GM18511 (cell line): Measurements from ENCODE around the gene ZNF79.

Experiments used
- ATAC-seq: cut with Tn5 transposase; IDR thresholded peaks from one replicate; pipeline ENCODE4 v1.9.1; 2021; ENCODE audit warnings: mild to moderate bottlenecking, moderate library complexity; ENCODE audit not compliant: unreplicated experiment

ZNF79 gene

DNA sequence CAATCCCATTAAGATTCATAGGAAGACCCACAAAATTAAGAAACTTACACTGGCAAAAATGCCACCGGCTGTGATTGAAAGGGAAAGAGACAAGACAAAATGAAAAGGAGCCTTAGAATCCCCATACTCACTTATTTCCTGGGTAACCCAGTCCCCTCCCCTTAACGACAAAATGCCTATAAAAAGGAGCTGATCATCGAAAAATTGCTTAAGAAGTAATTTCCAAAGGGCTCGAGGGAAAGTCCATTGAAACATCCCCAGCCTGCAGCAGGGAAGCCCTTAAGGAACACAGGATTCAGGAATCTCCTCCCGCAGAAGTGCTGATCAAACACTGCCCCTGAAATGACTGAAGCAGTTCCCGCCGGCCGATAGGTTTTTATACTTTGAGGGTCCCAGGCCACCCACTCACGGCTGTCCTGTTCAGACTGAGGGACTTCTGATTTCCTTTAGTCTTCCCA is 677 bp upstream of the ZNF79 start:
- peak; percentile 14 for ATAC-seq

DNA sequence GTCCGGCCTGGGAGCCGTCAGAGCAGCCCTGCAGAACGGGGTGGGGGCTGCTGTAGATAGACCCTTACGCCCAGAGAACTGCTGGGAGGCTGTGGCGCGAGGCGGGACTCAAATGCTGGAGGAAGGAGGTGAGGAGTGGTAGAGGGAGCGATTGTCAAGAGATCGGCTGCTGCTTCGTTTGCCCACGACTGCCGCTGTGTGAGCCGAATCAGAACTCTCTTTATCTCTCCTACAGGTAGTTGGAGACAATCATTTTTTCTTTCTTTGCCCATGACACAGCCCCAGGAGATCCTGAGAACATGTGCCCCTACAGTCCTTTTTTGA is 456 bp downstream of the ZNF79 start:
- peak; percentile 25 for ATAC-seq

- ATAC-seq = no peak
Observed at GRCh38 chr9:127426756-127427155, 2.6 kb downstream of the ZNF79 start.

GRCh38 chr9:127428348-127428747 is 4.2 kb downstream of the ZNF79 start:
- ATAC-seq = no peak

- ATAC-seq = no peak
Observed at GRCh38 chr9:127430415-127430814, 6.2 kb downstream of the ZNF79 start.

DNA sequence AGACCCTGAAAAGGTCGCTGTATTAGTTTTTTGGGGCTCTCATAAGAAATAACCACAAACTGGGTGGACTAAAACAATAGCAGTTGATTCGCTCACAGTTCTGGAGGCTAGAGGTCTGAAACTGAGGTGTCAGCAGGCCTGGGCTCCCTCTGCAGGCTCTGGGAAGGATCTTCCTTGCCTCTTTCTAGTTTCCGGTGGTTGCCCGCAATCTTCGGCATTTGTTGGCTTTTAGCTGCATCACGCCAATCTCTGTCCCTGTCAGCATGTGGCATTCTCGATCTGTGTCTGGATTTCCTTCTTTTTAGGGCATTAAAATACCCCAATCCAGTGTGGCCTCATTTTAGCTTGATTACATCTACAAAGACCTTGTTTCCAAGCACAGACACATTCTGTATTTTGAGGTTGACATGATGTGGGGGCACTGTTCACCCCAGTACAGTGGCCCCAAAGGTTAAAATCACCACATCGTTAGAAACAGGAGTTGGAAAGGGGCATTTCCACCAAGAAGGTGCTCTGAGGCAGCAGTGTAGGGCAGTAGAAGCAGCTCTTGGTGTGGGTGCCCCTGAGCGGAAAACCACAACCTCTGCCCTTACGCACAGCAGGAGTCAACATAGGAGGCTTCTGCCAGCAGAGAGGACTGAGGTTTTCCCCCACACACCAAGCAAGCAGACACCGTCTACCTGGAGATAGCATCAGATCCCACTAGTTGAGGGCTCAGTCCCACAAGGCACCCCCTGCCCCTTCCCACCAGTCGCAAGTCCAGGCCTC is 13.5 kb downstream of the ZNF79 start:
- ATAC-seq = no peak

DNA sequence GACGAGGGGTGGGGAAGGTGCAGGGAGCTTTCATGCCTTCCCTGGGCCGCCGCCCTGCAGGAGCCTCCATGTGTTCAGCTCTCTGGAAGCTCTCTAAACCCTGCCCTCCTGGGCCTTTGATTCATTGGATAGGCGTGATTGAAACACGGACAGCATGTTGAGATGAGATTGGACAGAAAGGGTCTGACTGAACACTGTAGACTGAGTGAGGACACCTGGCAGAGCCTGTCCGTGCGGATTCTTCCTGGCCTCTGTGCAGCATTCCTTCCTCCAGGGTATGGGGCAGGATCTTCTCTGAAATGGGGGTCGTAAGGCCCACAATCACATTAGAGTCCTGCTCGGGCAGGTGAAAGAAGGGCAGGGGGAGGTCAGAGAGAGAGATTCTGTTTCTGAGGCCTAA is 14.2 kb downstream of the ZNF79 start:
- no peak for ATAC-seq

- no peak for ATAC-seq
Observed at GRCh38 chr9:127444283-127444920, 20.2 kb downstream of the ZNF79 start.

DNA sequence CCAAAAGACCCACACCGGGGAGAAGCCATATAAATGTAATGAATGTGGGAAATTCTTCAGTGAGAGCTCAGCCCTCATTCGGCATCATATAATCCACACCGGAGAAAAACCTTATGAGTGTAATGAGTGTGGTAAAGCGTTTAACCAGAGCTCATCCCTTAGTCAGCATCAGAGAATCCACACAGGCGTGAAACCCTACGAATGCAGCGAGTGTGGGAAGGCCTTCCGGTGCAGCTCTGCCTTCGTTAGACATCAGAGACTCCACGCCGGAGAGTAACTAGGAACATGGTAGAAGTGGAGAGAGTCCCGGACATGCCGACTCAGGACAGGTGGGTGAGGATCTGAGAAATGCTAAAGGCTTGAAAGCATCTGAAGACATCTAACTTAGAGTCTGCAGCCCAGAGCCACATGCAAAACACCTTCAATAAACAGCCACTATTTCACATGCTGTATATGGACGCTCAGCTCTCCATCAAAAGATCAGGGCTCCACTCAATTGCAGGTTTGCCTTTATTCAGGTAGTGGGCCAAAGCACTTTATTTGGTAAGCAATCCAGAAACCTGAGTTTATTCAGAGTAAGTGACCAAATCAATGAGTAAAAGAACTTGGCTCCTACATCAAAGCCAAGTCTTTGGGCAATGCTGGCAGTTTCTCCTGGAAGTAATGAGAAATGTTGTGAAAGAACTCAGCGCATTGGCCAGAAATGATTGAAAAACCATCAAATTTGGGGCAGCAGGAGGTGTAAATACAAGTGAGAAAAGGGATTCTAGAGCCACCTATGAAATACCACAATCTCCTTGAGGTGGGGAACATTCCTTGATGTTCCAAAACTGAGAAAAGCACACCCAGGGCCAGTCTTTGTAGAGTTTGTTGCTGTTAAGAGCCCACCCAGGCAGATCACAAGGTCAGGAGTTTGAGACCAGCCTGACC is 21.0 kb downstream of the ZNF79 start:
- no peak for ATAC-seq

DNA sequence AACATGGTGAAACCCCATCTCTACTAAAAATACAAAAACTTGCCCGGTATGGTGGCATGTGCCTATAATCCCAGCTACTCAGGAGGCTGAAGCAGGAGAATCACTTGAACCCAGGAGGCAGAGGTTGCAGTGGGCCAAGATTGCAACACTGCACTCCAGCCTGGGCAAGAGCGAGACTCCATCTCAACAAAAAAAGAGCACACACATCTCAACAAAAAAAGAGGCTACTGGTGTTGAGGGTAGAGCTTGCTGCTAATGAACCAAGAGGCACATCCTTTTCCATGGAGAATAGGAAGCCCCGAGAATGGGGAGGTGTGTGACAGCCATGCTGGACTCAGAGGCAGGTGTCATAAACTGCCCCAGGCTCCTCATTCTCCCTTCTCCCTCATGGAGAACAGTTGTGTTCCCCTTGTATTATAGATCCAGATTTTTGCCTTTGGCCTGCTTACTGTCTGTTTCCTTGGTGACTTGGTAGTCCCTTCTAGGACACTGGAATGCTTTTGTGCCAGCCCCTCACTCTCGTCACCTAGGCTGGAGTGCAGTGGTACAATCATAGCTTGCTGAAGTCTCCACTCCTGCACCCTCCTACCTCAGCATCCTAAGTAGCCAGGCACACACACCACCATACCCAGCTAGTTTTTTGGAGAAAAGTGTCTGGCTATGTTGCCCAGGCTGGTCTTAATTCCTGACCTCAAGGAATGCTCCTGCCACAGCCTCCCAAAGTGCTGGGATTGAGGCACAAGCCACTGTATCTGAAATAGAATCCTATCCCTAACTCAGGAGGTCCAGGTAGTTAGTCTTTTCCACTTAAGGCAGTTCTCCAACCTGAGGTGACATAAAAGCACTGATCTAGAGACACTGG is 21.9 kb downstream of the ZNF79 start:
- ATAC-seq = no peak

DNA sequence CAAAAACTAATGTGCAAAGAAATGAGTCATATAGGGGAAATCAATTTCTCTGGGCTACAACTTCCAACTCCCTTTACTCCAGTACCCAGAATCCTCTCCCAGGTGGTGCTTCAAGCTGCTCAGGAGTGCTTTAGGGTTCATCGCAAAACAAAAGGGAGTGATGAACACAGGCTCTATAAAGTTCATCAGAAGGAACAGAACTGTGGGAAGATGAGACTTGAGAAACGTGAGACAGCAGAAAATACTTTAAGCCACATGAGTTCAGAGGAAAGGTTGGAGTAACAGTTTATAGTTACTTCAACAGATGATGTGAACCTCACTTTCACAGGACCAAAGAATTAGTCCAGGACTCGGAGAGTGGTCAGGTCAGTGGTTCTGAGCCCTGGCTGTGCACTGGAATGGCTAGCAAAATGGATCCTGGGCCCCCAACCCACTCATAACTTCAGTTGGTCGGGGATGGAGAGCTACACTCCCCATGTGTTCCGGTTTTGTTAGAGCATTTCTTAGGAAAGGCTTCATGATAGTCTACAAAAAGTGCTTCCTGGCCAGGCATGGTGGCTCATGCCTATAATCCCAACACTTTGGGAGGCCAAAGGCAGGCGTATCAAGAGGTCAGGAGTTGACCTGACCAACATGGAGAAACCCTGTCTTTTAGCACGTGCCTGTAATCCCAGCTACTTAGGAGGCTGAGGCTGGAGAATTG is 22.7 kb downstream of the ZNF79 start:
- ATAC-seq = no peak

- ATAC-seq = no peak
Observed at GRCh38 chr9:127447416-127448111, 23.4 kb downstream of the ZNF79 start.

GRCh38 chr9:127448112-127448805 is 24.1 kb downstream of the ZNF79 start:
- ATAC-seq = no peak

DNA sequence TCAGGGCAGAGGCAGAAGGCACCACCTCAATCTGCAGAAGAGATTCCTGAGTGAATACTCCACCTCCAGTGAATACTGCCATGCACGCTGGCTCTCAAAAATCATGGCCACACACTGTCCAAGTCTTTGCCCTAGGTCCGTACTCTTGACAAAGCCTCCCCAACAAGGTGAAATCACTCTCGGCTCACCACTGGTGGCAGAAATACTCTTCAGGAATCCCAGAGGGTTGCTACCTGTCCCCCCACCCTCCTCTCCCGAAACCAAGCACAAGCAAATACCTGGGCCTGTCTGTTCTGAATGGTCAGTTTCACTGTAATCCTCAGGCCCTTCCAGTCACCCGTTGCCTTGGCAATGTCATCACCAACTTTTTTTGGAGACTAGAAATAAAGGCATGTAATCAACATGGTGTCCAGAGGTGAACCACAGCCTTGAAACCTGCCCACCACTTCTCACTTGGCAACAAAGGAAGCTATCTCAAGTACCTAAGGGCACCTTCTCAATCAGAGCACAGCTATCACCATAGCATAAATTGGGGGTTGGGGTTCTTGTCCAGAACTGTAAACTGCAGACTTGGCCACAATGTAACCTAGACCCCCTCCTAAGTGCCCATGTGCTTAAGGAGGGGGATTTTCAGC is 25.3 kb downstream of the ZNF79 start:
- ATAC-seq = no peak

GRCh38 chr9:127450243-127450760 is 26.1 kb downstream of the ZNF79 start:
- ATAC-seq = no peak

GRCh38 chr9:127450830-127451607 is 26.8 kb downstream of the ZNF79 start, which contains the start of the genes LRSAM1 and RPL12:
TSS of gene LRSAM1 (plus strand) at chr9:127451510. CDS start at chr9:127454528, 3,018 bp downstream.
TSS of gene RPL12 (minus strand) at chr9:127451406. CDS start at chr9:127451317, 89 bp downstream.
- ATAC-seq = peak; percentile 70

DNA sequence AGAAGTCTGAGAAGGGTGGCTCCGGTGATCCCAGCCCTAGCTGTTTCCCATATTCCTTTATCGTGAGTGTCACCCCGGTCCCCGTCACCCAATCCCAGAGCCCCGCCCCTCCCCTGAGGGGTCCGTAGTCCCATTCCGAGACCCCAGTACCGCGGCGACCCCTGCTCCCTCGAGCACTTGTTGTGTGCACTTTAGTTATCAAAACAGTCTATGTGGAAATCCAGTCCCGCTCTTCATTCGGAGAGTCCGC is 27.4 kb downstream of the ZNF79 start:
- peak; percentile 24 for ATAC-seq
